ENCODE measurements around the gene KRTAP7-1. TPM values are rescaled to one million over a fixed set of nuclear protein-coding genes. Genes with fewer than 3 reads are reported as not detected.

KRTAP7-1 gene
- total and polyA plus RNA-seq, 2 experiments from 2014 or later: not detected

DNA sequence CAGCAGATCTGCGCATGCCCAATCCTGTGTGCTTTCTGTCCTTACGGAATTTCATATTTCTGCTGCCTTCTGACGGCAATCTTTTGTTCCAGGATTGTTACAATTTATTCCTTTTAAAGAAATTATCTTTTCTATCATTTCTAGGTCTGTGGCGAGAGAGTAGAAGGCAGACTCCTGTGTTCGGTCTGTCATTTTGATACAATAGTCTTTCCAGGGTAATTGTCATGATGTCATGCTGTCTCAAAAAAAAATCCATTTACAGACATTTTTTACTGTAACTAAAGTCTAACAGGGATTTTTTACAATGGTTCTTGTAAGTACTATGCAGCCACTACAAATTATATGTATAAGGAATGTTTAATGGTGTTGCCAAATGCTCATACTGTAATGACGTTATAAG, 9.0 kb upstream of the KRTAP7-1 start:
- Histone ChIP-seq H3K27ac (no peak overlapping the region), H3K27me3 (no peaks in the 10 kb centered on the region), H3K9me3 (ENCODE audit: low read depth) (no peaks in the 10 kb centered on the region), H3K36me3 (no peaks in the 10 kb centered on the region), H3K4me3 (no peak overlapping the region), H3K4me1 (ENCODE audit: low read depth) (no peaks in the 10 kb centered on the region)
- TF ChIP-seq, protein P1, sequence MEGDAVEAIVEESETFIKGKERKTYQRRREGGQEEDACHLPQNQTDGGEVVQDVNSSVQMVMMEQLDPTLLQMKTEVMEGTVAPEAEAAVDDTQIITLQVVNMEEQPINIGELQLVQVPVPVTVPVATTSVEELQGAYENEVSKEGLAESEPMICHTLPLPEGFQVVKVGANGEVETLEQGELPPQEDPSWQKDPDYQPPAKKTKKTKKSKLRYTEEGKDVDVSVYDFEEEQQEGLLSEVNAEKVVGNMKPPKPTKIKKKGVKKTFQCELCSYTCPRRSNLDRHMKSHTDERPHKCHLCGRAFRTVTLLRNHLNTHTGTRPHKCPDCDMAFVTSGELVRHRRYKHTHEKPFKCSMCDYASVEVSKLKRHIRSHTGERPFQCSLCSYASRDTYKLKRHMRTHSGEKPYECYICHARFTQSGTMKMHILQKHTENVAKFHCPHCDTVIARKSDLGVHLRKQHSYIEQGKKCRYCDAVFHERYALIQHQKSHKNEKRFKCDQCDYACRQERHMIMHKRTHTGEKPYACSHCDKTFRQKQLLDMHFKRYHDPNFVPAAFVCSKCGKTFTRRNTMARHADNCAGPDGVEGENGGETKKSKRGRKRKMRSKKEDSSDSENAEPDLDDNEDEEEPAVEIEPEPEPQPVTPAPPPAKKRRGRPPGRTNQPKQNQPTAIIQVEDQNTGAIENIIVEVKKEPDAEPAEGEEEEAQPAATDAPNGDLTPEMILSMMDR (IDR thresholded peaks at IDR 0.05; ENCODE audit: low read depth, low read length): no peak
- DNase-seq (ENCODE audit: low read depth in 1 of 2, low spot score in 1 of 2): no peak

DNA sequence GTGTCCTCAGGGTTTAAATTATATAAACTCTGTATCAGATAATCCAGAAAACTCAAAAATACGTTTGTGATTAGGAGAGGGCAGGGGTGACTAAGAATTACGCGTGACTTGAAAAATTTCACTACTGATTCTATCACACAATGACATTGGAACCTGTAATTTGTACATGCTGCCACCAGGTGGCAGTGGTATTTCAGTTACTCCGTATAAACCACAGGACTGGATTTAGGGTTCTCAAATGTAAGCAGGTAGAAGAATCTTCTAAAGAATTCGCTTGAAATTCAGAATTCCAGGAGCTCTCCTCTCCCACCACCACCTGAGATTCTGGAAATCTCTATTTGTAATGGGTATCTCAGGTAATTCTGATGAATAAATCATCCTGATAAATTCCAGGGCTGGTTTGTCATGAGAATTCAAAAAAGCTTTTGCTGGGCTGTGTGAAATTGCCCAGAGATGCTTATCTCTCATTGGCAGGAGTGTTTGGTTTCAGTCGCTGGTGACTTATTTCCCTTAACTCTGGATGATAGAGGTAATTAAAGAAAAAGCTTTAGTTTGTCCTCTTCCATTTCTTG, 1.7 kb upstream of the KRTAP7-1 start:
- Histone ChIP-seq H3K27me3 (no peaks in the 10 kb centered on the region), H3K9me3 (ENCODE audit: low read depth) (no peaks in the 10 kb centered on the region), H3K36me3 (no peaks in the 10 kb centered on the region), H3K27ac (no peak overlapping the region), H3K4me1 (ENCODE audit: low read depth) (no peaks in the 10 kb centered on the region), H3K4me3 (no peak overlapping the region)
- TF ChIP-seq, protein P1 (IDR thresholded peaks at IDR 0.05; ENCODE audit: low read depth, low read length): no peak
- DNase-seq (ENCODE audit: low read depth in 1 of 2, low spot score in 1 of 2): peak; percentile 0 to 9

DNA sequence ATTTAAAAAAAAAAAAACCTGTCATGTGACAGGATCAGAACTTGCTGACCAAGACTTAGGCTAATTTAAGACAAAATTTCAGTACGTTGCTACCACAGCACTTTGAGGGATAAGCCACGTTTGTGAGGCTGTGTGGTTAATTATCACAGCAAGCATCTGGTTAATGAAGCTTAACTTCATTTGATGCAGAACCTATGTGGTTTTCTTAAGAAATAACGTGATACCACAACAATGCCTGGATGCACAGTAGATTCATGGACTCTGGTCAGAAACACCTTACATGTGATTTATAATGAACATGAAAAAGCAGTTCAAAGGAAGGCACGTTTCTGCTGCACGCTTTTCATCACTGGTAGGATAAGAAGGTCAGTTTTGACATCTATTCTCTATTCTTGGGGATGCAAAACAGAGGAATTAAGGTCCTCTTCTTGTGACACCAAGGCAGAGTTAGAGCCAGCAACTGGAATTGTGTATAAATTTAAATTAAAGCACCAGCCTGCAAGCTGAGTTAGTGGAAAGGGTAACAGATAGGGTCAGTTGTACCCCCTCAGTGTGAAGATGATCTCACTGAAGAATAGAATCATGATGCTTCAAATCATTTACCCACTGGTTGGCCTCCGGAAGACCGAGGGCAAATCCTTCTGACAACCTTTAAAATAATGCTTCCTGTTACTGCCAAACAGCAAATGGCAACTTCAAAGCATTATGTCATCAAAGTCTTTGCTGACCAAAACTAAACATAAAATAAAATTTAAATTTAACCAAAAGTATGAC, 10.5 kb downstream of the KRTAP7-1 start:
- no peaks in the 10 kb centered on the region for H3K9me3 ChIP-seq (ENCODE audit: low read depth)
- no peak for DNase-seq (ENCODE audit: low read depth in 1 of 2, low spot score in 1 of 2)
- H3K4me1 ChIP-seq (ENCODE audit: low read depth): no peaks in the 10 kb centered on the region
- H3K27ac ChIP-seq: no peak overlapping the region
- H3K4me3 ChIP-seq: no peak overlapping the region
- no peaks in the 10 kb centered on the region for H3K36me3 ChIP-seq
- TF ChIP-seq, protein P1 (IDR thresholded peaks at IDR 0.05; ENCODE audit: low read depth, low read length): no peak
- no peaks in the 10 kb centered on the region for H3K27me3 ChIP-seq

DNA sequence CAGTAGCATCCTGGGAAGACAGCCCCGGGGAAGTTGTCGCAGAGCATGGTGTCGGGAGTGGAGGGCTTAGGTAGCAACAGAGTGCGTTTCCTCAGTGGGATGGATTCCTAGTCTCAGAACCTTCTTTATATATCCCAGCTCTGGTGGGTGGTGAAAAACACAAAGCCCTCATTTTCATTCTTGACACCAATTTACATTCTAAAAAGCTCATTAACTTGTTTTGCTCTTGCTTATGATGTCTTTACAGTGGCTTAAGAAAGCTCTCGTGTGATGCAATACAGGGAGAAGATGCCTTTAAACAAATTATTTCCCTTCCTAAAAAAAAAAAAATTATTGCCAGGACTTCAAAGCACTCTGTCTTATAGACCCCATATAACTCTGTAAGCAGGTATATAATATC, 16.4 kb downstream of the KRTAP7-1 start, which contains the start of gene KRTAP8-1:
KRTAP8-1 (minus strand) TSS at position 101 of the 400 bp plus-strand sequence; CDS start at position 47, 54 bp downstream.
- Histone ChIP-seq H3K4me1 (ENCODE audit: low read depth) (no peaks in the 10 kb centered on the region), H3K27ac (no peak within 1 kb of the TSS), H3K9me3 (ENCODE audit: low read depth) (no peaks in the 10 kb centered on the region), H3K36me3 (no peaks in the 10 kb centered on the region), H3K4me3 (no peak within 1 kb of the TSS), H3K27me3 (no peaks in the 10 kb centered on the region)
- TF ChIP-seq, protein P1 (IDR thresholded peaks at IDR 0.05; ENCODE audit: low read depth, low read length): no peak
- no peak for DNase-seq (ENCODE audit: low read depth in 1 of 2, low spot score in 1 of 2)

DNA sequence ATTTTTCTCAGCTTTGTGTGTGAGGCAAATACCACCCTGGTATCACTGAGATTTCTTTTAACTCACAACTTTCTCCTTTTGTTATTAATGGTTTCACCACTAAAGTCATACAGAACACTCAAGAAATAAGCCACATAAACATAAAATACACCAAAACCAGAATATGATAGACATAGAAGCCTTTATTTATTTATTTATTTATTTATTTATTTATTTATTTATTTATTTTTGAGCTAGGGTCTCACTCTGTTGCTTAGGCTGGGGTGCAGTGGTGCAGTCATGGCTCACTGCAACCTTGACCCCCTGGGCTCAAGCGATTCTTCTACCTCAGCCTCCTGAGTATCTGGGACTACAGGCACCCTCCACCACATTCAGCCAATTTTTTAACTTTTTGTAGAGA, 29.0 kb downstream of the KRTAP7-1 start:
- TF ChIP-seq, protein P1 (IDR thresholded peaks at IDR 0.05; ENCODE audit: low read depth, low read length): no peak
- Histone ChIP-seq H3K36me3 (no peaks in the 10 kb centered on the region), H3K4me3 (no peak overlapping the region), H3K4me1 (ENCODE audit: low read depth) (no peaks in the 10 kb centered on the region), H3K27ac (no peak overlapping the region), H3K9me3 (ENCODE audit: low read depth) (no peaks in the 10 kb centered on the region), H3K27me3 (no peaks in the 10 kb centered on the region)
- DNase-seq (ENCODE audit: low read depth in 1 of 2, low spot score in 1 of 2): no peak

Measured in cardiac muscle cell (in vitro differentiated cells and primary cell).